B cell (primary cell): ENCODE data around the gene ASTN2. TPM values are rescaled to one million over a fixed set of nuclear protein-coding genes. Genes with fewer than 3 reads are reported as not detected.

ENCODE experiments used
- ATAC-seq: fragments of 200-7000 bp; cut with Tn5 transposase; one replicate; pipeline ENCODE4 v1.10.0; 2021; ENCODE audit warnings: low read depth, mild to moderate bottlenecking, moderate number of reproducible peaks, moderate library complexity
- CTCF ChIA-PET: fragments of 350-600 bp; sonication (Branson Sonifier 250); formaldehyde crosslinking; loops from one replicate; lab custom pipeline; 2021; ENCODE audit warnings: antibody characterized with exemption, inconsistent platforms; lab: Charles Lee
- POLR2A ChIA-PET: fragments of 350-600 bp; sonication (Branson Sonifier 250); formaldehyde crosslinking; loops from one replicate; lab custom pipeline; 2021; ENCODE audit warnings: antibody characterized with exemption; lab: Charles Lee
- DNase-seq: peaks from one replicate; pipeline ENCODE4 v3.0.0; 2013
- H2AFZ ChIP-seq: 2 replicates; pipeline ENCODE4 v1.6.1; 2012; ENCODE audit warnings: mild to moderate bottlenecking, low read depth, low read length; ENCODE audit not compliant: insufficient read depth, poor library complexity, severe bottlenecking
- H3K27ac ChIP-seq, 2 donors: 1 replicate in 1 of 2; 2 replicates in 1 of 2; pipeline ENCODE4 v1.5.1; 2012 to 2013; ENCODE audit warnings: low read length in 2 of 2, mild to moderate bottlenecking in 2 of 2, moderate library complexity in 1 of 2
- H3K27me3 ChIP-seq, 4 experiments: fragments of 200-600 bp in 1 of 4; sonication (generic) in 1 of 4; replicated peaks in 1 of 4; 1 replicate in 2 of 4; 2 replicates in 2 of 4; pipeline versions ENCODE4 v1.6.1 to v1.7.0; 2013 to 2016; ENCODE audit warnings: low read length in 3 of 4, mild to moderate bottlenecking in 2 of 4, mixed read lengths in 1 of 4, moderate library complexity in 1 of 4; ENCODE audit not compliant: insufficient read depth in 4 of 4, control insufficient read depth in 3 of 4; ENCODE audit errors: control extremely low read depth in 1 of 4
- H3K36me3 ChIP-seq, 2 experiments: replicated peaks in 1 of 2; 1 replicate in 1 of 2; 2 replicates in 1 of 2; pipeline versions ENCODE4 v1.6.1 to v1.7.1; 2013; ENCODE audit warnings: low read length in 1 of 2; ENCODE audit not compliant: insufficient read depth in 2 of 2, control insufficient read depth in 1 of 2; ENCODE audit errors: control extremely low read depth in 1 of 2, extremely low read depth in 1 of 2
- H3K4me1 ChIP-seq, 2 donors: fragments of 200-600 bp in 1 of 2; sonication (generic) in 1 of 2; 1 replicate in 1 of 2; 2 replicates in 1 of 2; pipeline versions ENCODE4 v1.5.1 to v1.6.1; 2013 to 2017; ENCODE audit warnings: low read length in 2 of 2; ENCODE audit not compliant: control insufficient read depth in 2 of 2, insufficient read depth in 2 of 2
- H3K4me2 ChIP-seq: replicated peaks from 2 replicates; pipeline ENCODE3; 2012; ENCODE audit warnings: mild to moderate bottlenecking, low read depth, low read length; ENCODE audit not compliant: poor library complexity, severe bottlenecking
- H3K4me3 ChIP-seq, 5 experiments: fragments of 200-600 bp in 1 of 5; sonication (generic) in 1 of 5; 1 replicate in 3 of 5; 2 replicates in 2 of 5; pipeline versions ENCODE4 v1.5.1 to v1.7.0; 2011 to 2016; ENCODE audit warnings: low read length in 4 of 5, mild to moderate bottlenecking in 4 of 5, low read depth in 2 of 5, control low read depth in 1 of 5, moderate library complexity in 1 of 5; ENCODE audit not compliant: insufficient read depth in 1 of 5; ENCODE audit errors: control extremely low read depth in 1 of 5, extremely low read depth in 1 of 5
- H3K79me2 ChIP-seq: fragments of 200-600 bp; sonication (generic); one replicate; pipeline ENCODE4 v1.6.0; 2016; ENCODE audit warnings: low read length; ENCODE audit not compliant: control insufficient read depth, insufficient read depth
- H3K9ac ChIP-seq: fragments of 200-600 bp; sonication (generic); 2 replicates; pipeline ENCODE4 v1.6.1; 2017; ENCODE audit warnings: mild to moderate bottlenecking, low read length, moderate library complexity
- H3K9me3 ChIP-seq, 3 donors: one replicate each; pipeline versions ENCODE4 v1.6.1 to v1.7.1; 2013; ENCODE audit warnings: low read length in 2 of 3; ENCODE audit not compliant: control insufficient read depth in 2 of 3, insufficient read depth in 1 of 3; ENCODE audit errors: control extremely low read depth in 1 of 3
- H4K20me1 ChIP-seq: 2 replicates; pipeline ENCODE4 v1.6.0; 2012; ENCODE audit warnings: mild to moderate bottlenecking, low read length; ENCODE audit not compliant: insufficient read depth, control insufficient read depth, poor library complexity, severe bottlenecking
- H3K27ac Mint-ChIP-seq: one replicate; pipeline ENCODE4 v1.8.0; 2021; ENCODE audit warnings: mixed read lengths
- H3K27me3 Mint-ChIP-seq: one replicate; pipeline ENCODE4 v1.8.0; 2021; ENCODE audit warnings: mixed read lengths
- H3K4me1 Mint-ChIP-seq: one replicate; pipeline ENCODE4 v1.8.0; 2021; ENCODE audit warnings: mixed read lengths
- H3K4me3 Mint-ChIP-seq: one replicate; pipeline ENCODE4 v1.8.0; 2021; ENCODE audit warnings: mixed read lengths
- H3K9me3 Mint-ChIP-seq: one replicate; pipeline ENCODE4 v1.8.0; 2022; ENCODE audit warnings: mixed read lengths; ENCODE audit not compliant: insufficient read depth
- EZH2 ChIP-seq: IDR thresholded peaks from 2 replicates; pipeline ENCODE4 v1.6.1; 2012; ENCODE audit warnings: borderline replicate concordance, low read depth, mild to moderate bottlenecking, moderate library complexity, low read length; ENCODE audit not compliant: insufficient read depth, poor library complexity, severe bottlenecking
- WGBS: methylation state at CpG from one replicate; pipeline ENCODE4 v1.1.5; 2013; ENCODE audit warnings: missing lambda C conversion rate; ENCODE audit not compliant: insufficient coverage; 5-methylcytosine and 5-hydroxymethylcytosine counted together
- intact Hi-C: fragments of 100-400 bp; cut with micrococcal nuclease; formaldehyde crosslinking; loops from one replicate; pipeline ENCODE4 v1.10.0; 2022
- polyA plus RNA-seq: library from polyadenylated mRNA; depleted of rRNA; stranded (reverse); fragments of >200 nt; gene quantifications from 2 replicates; pipeline ENCODE4 v1.2.3, GENCODE V29; 2012
- total RNA-seq, 2 donors: library from RNA; stranded (reverse); fragments of 120-200 nt in 1 of 2; gene quantifications; 1 replicate in 1 of 2; 2 replicates in 1 of 2; pipeline versions ENCODE4 v1.2.3 to v1.2.4, GENCODE V29; 2013 to 2022
- TF ChIP-seq, protein P1 (sequence below): fragments of 200-600 bp; IDR thresholded peaks from one replicate; pipeline ENCODE4 v1.8.0; 2022; ENCODE audit warnings: antibody characterized with exemption, mild to moderate bottlenecking

The ASTN2 gene
- total and polyA plus RNA-seq, 2 donors (not counting 1 experiment from before 2014, with no cell fraction given): 1.2 to 3.6 TPM

DNA sequence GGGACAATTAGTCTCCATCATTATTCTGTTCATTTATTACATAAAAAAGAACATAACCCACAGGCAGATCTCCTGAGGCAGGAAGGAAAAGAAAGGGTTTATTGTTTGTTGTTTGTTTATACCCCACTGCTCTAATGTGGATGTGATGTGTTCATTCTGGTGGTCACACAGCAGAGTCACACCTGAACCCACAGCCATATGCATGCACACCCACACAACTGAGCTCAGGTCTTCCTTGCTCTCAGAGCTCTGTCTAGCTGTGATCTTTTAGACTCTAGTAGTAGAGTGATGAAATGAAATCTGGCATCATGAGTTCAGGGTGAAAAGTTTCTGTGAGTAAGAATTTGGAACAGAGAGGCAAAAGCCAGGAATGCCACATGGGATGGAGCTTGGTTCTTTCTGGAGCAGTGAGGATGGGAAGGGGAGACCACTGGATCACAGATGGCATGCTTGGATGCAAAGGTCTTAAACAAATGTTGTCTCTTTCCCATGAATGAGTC, 1034.3 kb downstream of the ASTN2 start:
- Histone ChIP-seq H3K4me3 (no peak overlapping the region), H3K4me2 (no peak overlapping the region), H3K9me3 (no peaks in the 10 kb centered on the region), H3K9ac (no peak overlapping the region), H3K27ac (no peak overlapping the region), H3K79me2 (no peaks in the 10 kb centered on the region), H3K27me3 (no peaks in the 10 kb centered on the region), H2AFZ (no peak overlapping the region), H3K36me3 (no peaks in the 10 kb centered on the region), H4K20me1 (no peaks in the 10 kb centered on the region), H3K4me1 (no peaks in the 10 kb centered on the region)
- ChIA-PET POLR2A (no interaction called here), CTCF (no interaction called here)
- Mint-ChIP-seq H3K4me3 (no peak overlapping the region), H3K4me1 (no peaks in the 10 kb centered on the region), H3K27me3 (no peaks in the 10 kb centered on the region), H3K27ac (no peak overlapping the region), H3K9me3 (no peaks in the 10 kb centered on the region)
- DNase-seq: no peak
- ATAC-seq: no peak
- intact Hi-C loops: no loop called here
- no peak for TF ChIP-seq EZH2
- TF ChIP-seq, protein P1, sequence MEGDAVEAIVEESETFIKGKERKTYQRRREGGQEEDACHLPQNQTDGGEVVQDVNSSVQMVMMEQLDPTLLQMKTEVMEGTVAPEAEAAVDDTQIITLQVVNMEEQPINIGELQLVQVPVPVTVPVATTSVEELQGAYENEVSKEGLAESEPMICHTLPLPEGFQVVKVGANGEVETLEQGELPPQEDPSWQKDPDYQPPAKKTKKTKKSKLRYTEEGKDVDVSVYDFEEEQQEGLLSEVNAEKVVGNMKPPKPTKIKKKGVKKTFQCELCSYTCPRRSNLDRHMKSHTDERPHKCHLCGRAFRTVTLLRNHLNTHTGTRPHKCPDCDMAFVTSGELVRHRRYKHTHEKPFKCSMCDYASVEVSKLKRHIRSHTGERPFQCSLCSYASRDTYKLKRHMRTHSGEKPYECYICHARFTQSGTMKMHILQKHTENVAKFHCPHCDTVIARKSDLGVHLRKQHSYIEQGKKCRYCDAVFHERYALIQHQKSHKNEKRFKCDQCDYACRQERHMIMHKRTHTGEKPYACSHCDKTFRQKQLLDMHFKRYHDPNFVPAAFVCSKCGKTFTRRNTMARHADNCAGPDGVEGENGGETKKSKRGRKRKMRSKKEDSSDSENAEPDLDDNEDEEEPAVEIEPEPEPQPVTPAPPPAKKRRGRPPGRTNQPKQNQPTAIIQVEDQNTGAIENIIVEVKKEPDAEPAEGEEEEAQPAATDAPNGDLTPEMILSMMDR: no peak

GRCh38 chr9:116379821-116380220, 1035.0 kb downstream of the ASTN2 start:
- WGBS: no CpG with 5 or more reads among the region's 2 CpGs
- Histone ChIP-seq H3K36me3 (no peaks in the 10 kb centered on the region), H3K27ac (no peak overlapping the region), H4K20me1 (no peaks in the 10 kb centered on the region), H3K4me3 (no peak overlapping the region), H3K4me1 (no peaks in the 10 kb centered on the region), H2AFZ (no peak overlapping the region), H3K9me3 (no peaks in the 10 kb centered on the region), H3K79me2 (no peaks in the 10 kb centered on the region), H3K9ac (no peak overlapping the region), H3K4me2 (no peak overlapping the region), H3K27me3 (no peaks in the 10 kb centered on the region)
- intact Hi-C loops: no loop called here
- no peak overlapping the region for H3K27ac Mint-ChIP-seq
- no peaks in the 10 kb centered on the region for H3K9me3 Mint-ChIP-seq
- POLR2A ChIA-PET: no interaction called here
- no peaks in the 10 kb centered on the region for H3K27me3 Mint-ChIP-seq
- no peaks in the 10 kb centered on the region for H3K4me1 Mint-ChIP-seq
- ATAC-seq (no peak), DNase-seq (no peak)
- CTCF ChIA-PET: no interaction called here
- no peak overlapping the region for H3K4me3 Mint-ChIP-seq
- TF ChIP-seq EZH2: no peak
- TF ChIP-seq, protein P1: no peak
